ENCODE measurements around the gene PLCB1. TPM values are rescaled to one million over a fixed set of nuclear protein-coding genes. Genes with fewer than 3 reads are reported as not detected.
"Not testable (repeated sequence)": the region's sequence is repeated elsewhere in the genome, so short reads cannot be mapped to it uniquely, and the experiment has no call there.

The PLCB1 gene
- total and polyA plus RNA-seq, 2 experiments from 2014 or later: 14.9 to 20.7 TPM

DNA sequence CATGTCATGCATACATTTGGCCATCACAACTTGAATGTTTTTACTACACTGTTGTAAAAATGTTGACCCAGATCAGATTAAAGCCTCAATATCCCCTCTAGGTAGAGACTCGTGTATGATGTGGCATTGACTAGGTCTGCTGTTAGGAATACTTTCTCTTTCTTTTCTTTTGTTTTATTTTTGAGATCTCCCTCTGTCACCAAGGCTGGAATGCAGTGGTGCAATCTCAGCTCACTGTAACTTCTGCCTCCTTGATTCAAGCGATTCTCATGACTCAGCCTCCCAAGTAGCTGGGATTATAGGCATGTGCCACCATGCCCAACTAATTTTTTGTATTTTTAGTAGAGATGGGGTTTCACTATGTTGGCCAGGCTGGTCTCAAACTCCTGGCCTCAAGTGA, 334.7 kb downstream of the PLCB1 start:
- Mint-ChIP-seq H3K36me3 (ENCODE audit: low read depth) (peaks cover 10% of the 10 kb centered on the region; the same call in 2 of the 3 replicates), H3K9me3 (peaks cover 15% of the 10 kb centered on the region)
- H3F3A ChIP-seq (replicated peaks; ENCODE audit: low read depth); H3K27ac Mint-ChIP-seq; H3K27ac ChIP-seq (ENCODE audit: low read depth); H3K4me3 ChIP-seq; H3K4me2 ChIP-seq; ATAC-seq; DNase-seq (ENCODE audit: low spot score); H3K4me1 Mint-ChIP-seq; H3K27me3 Mint-ChIP-seq (ENCODE audit: insufficient read depth, low read depth, poor library complexity); H3K4me3 Mint-ChIP-seq; H3K79me2 ChIP-seq (replicated peaks; ENCODE audit: insufficient read depth); H3K36me3 ChIP-seq (ENCODE audit: insufficient read depth); H4K20me1 ChIP-seq (replicated peaks; ENCODE audit: insufficient read depth); H3K9me2 ChIP-seq (ENCODE audit: insufficient read depth); H3K4me1 ChIP-seq (ENCODE audit: insufficient read depth); H2AFZ ChIP-seq; H3K27me3 ChIP-seq (ENCODE audit: insufficient read depth): not testable (repeated sequence)

DNA sequence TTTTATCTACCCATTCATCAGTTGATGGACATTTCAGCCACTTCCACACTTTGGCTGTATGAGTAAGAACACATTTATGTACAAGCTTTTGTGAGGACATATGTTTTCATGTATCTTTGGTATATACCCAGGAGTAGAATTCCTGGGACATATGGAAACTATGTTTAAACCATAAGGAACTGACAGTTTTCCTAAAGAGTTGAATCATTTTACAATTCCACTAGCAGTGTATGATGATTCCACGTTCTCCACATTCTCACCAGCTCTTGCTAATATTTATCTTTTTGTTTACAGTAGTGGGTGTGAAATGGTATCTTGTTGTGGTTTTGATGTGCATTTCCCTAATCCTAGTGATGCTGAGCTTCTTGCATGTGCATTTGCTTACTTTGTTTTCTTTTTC, 338.1 kb downstream of the PLCB1 start:
- ATAC-seq (no peak), DNase-seq (ENCODE audit: low spot score) (no peak)
- no peak overlapping the region for H2AFZ ChIP-seq
- no peaks in the 10 kb centered on the region for H3K27me3 ChIP-seq (ENCODE audit: insufficient read depth)
- H3K79me2 ChIP-seq (replicated peaks; ENCODE audit: insufficient read depth): no peaks in the 10 kb centered on the region
- no peak overlapping the region for H3K27ac ChIP-seq (ENCODE audit: low read depth)
- H3K36me3 ChIP-seq (ENCODE audit: insufficient read depth): no peaks in the 10 kb centered on the region
- H3K27me3 Mint-ChIP-seq (ENCODE audit: insufficient read depth, low read depth, poor library complexity): peaks cover 2% of the 10 kb centered on the region
- H3K27ac Mint-ChIP-seq: no peak overlapping the region
- peaks cover 12% of the 10 kb centered on the region for H3K4me1 ChIP-seq (ENCODE audit: insufficient read depth)
- H3K4me3 Mint-ChIP-seq: no peak overlapping the region
- no peaks in the 10 kb centered on the region for H3K36me3 Mint-ChIP-seq (ENCODE audit: low read depth)
- peaks cover 12% of the 10 kb centered on the region for H3K4me1 Mint-ChIP-seq
- H3K9me2 ChIP-seq (ENCODE audit: insufficient read depth): no peaks in the 10 kb centered on the region
- H3K9me3 Mint-ChIP-seq: peaks cover 4% of the 10 kb centered on the region; the same call in 2 of the 3 replicates
- no peaks in the 10 kb centered on the region for H3F3A ChIP-seq (replicated peaks; ENCODE audit: low read depth)
- H4K20me1 ChIP-seq (replicated peaks; ENCODE audit: insufficient read depth): no peaks in the 10 kb centered on the region
- H3K4me2 ChIP-seq: no peak overlapping the region
- H3K4me3 ChIP-seq: no peak overlapping the region
- no peak for TF ChIP-seq CREB1 (CRISPR knock-in tag; IDR thresholded peaks at IDR 0.05; ENCODE audit: low read depth)
- TF ChIP-seq, protein P1, sequence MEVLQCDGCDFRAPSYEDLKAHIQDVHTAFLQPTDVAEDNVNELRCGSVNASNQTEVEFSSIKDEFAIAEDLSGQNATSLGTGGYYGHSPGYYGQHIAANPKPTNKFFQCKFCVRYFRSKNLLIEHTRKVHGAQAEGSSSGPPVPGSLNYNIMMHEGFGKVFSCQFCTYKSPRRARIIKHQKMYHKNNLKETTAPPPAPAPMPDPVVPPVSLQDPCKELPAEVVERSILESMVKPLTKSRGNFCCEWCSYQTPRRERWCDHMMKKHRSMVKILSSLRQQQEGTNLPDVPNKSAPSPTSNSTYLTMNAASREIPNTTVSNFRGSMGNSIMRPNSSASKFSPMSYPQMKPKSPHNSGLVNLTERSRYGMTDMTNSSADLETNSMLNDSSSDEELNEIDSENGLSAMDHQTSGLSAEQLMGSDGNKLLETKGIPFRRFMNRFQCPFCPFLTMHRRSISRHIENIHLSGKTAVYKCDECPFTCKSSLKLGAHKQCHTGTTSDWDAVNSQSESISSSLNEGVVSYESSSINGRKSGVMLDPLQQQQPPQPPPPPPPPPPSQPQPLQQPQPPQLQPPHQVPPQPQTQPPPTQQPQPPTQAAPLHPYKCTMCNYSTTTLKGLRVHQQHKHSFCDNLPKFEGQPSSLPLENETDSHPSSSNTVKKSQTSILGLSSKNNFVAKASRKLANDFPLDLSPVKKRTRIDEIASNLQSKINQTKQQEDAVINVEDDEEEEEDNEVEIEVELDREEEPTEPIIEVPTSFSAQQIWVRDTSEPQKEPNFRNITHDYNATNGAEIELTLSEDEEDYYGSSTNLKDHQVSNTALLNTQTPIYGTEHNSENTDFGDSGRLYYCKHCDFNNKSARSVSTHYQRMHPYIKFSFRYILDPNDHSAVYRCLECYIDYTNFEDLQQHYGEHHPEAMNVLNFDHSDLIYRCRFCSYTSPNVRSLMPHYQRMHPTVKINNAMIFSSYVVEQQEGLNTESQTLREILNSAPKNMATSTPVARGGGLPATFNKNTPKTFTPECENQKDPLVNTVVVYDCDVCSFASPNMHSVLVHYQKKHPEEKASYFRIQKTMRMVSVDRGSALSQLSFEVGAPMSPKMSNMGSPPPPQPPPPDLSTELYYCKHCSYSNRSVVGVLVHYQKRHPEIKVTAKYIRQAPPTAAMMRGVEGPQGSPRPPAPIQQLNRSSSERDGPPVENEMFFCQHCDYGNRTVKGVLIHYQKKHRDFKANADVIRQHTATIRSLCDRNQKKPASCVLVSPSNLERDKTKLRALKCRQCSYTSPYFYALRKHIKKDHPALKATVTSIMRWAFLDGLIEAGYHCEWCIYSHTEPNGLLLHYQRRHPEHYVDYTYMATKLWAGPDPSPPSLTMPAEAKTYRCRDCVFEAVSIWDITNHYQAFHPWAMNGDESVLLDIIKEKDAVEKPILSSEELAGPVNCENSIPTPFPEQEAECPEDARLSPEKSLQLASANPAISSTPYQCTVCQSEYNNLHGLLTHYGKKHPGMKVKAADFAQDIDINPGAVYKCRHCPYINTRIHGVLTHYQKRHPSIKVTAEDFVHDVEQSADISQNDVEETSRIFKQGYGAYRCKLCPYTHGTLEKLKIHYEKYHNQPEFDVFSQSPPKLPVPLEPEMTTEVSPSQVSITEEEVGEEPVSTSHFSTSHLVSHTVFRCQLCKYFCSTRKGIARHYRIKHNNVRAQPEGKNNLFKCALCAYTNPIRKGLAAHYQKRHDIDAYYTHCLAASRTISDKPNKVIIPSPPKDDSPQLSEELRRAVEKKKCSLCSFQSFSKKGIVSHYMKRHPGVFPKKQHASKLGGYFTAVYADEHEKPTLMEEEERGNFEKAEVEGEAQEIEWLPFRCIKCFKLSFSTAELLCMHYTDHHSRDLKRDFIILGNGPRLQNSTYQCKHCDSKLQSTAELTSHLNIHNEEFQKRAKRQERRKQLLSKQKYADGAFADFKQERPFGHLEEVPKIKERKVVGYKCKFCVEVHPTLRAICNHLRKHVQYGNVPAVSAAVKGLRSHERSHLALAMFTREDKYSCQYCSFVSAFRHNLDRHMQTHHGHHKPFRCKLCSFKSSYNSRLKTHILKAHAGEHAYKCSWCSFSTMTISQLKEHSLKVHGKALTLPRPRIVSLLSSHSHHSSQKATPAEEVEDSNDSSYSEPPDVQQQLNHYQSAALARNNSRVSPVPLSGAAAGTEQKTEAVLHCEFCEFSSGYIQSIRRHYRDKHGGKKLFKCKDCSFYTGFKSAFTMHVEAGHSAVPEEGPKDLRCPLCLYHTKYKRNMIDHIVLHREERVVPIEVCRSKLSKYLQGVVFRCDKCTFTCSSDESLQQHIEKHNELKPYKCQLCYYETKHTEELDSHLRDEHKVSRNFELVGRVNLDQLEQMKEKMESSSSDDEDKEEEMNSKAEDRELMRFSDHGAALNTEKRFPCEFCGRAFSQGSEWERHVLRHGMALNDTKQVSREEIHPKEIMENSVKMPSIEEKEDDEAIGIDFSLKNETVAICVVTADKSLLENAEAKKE (CRISPR knock-in tag; IDR thresholded peaks at IDR 0.05): no peak
- no peak for TF ChIP-seq EZH2 (IDR thresholded peaks at IDR 0.05; ENCODE audit: low read depth, unreplicated experiment)
- TF ChIP-seq, protein P2, sequence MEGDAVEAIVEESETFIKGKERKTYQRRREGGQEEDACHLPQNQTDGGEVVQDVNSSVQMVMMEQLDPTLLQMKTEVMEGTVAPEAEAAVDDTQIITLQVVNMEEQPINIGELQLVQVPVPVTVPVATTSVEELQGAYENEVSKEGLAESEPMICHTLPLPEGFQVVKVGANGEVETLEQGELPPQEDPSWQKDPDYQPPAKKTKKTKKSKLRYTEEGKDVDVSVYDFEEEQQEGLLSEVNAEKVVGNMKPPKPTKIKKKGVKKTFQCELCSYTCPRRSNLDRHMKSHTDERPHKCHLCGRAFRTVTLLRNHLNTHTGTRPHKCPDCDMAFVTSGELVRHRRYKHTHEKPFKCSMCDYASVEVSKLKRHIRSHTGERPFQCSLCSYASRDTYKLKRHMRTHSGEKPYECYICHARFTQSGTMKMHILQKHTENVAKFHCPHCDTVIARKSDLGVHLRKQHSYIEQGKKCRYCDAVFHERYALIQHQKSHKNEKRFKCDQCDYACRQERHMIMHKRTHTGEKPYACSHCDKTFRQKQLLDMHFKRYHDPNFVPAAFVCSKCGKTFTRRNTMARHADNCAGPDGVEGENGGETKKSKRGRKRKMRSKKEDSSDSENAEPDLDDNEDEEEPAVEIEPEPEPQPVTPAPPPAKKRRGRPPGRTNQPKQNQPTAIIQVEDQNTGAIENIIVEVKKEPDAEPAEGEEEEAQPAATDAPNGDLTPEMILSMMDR (conservative IDR thresholded peaks at IDR 0.05; ENCODE audit: low read depth in 2 of 2): no peak
- TF ChIP-seq, protein P3, sequence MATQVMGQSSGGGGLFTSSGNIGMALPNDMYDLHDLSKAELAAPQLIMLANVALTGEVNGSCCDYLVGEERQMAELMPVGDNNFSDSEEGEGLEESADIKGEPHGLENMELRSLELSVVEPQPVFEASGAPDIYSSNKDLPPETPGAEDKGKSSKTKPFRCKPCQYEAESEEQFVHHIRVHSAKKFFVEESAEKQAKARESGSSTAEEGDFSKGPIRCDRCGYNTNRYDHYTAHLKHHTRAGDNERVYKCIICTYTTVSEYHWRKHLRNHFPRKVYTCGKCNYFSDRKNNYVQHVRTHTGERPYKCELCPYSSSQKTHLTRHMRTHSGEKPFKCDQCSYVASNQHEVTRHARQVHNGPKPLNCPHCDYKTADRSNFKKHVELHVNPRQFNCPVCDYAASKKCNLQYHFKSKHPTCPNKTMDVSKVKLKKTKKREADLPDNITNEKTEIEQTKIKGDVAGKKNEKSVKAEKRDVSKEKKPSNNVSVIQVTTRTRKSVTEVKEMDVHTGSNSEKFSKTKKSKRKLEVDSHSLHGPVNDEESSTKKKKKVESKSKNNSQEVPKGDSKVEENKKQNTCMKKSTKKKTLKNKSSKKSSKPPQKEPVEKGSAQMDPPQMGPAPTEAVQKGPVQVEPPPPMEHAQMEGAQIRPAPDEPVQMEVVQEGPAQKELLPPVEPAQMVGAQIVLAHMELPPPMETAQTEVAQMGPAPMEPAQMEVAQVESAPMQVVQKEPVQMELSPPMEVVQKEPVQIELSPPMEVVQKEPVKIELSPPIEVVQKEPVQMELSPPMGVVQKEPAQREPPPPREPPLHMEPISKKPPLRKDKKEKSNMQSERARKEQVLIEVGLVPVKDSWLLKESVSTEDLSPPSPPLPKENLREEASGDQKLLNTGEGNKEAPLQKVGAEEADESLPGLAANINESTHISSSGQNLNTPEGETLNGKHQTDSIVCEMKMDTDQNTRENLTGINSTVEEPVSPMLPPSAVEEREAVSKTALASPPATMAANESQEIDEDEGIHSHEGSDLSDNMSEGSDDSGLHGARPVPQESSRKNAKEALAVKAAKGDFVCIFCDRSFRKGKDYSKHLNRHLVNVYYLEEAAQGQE (IDR thresholded peaks at IDR 0.05; ENCODE audit: unreplicated experiment): no peak
- TF ChIP-seq ZNF331 (CRISPR knock-in tag; IDR thresholded peaks at IDR 0.05; ENCODE audit: low read depth): no peak
- no peak for TF ChIP-seq EZH2phosphoT487 (IDR thresholded peaks at IDR 0.05; ENCODE audit: unreplicated experiment)
- TF ChIP-seq, protein P4, sequence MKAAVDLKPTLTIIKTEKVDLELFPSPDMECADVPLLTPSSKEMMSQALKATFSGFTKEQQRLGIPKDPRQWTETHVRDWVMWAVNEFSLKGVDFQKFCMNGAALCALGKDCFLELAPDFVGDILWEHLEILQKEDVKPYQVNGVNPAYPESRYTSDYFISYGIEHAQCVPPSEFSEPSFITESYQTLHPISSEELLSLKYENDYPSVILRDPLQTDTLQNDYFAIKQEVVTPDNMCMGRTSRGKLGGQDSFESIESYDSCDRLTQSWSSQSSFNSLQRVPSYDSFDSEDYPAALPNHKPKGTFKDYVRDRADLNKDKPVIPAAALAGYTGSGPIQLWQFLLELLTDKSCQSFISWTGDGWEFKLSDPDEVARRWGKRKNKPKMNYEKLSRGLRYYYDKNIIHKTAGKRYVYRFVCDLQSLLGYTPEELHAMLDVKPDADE (IDR thresholded peaks at IDR 0.05): no peak
- TF ChIP-seq ZNF114 (CRISPR knock-in tag; IDR thresholded peaks at IDR 0.05): no peak
- no peak for TF ChIP-seq NANOG (IDR thresholded peaks at IDR 0.05; ENCODE audit: borderline replicate concordance)
